A549 (cell line): Measurements from ENCODE around the gene PHGDH.

ENCODE experiments used
- CHD2 ChIP-seq: fragments of 150-350 bp; IDR thresholded peaks from 2 replicates; pipeline ENCODE4 v1.6.1; 2014; ENCODE audit warnings: low read length; ENCODE audit not compliant: partially characterized antibody
- EP300 ChIP-seq, 2 experiments: fragments of >200 bp; sonication (Bioruptor Twin); formaldehyde crosslinking; IDR thresholded peaks; 2 replicates in 1 of 2; 3 replicates in 1 of 2; pipeline ENCODE4 v1.6.1; 2016 to 2017
- ESRRA ChIP-seq: fragments of 150-350 bp; IDR thresholded peaks from 2 replicates; pipeline ENCODE4 v1.6.1; 2014; ENCODE audit warnings: mild to moderate bottlenecking, low read length, borderline replicate concordance
- MAZ ChIP-seq: fragments of 150-350 bp; IDR thresholded peaks from 2 replicates; pipeline ENCODE4 v1.6.1; 2014; ENCODE audit warnings: antibody characterized with exemption, low read depth, low read length, borderline replicate concordance
- POLR2A ChIP-seq: IDR thresholded peaks from 2 replicates; pipeline ENCODE4 v1.6.1; 2012; ENCODE audit warnings: mild to moderate bottlenecking, low read length
- RAD21 ChIP-seq, 2 experiments: fragments of >200 bp in 1 of 2; sonication (Bioruptor Twin) in 1 of 2; formaldehyde crosslinking in 1 of 2; IDR thresholded peaks in 1 of 2; conservative IDR thresholded peaks in 1 of 2; 2 replicates in 1 of 2; 3 replicates in 1 of 2; pipeline ENCODE4 v1.6.1; 2012 to 2018; ENCODE audit warnings: inconsistent platforms in 1 of 2
- TP53 ChIP-seq: fragments of 250-450 bp; sonication (Bioruptor Pico); IDR thresholded peaks from 2 replicates; pipeline ENCODE4 v1.5.0; 2021; ENCODE audit warnings: mild to moderate bottlenecking, moderate library complexity
- ZFP36 ChIP-seq: fragments of 450-650 bp; IDR thresholded peaks from 2 replicates; pipeline ENCODE4 v1.6.1; 2014; ENCODE audit warnings: borderline replicate concordance; ENCODE audit not compliant: partially characterized antibody
- TF ChIP-seq, protein P1 (sequence below): fragments of >200 bp; sonication (Bioruptor Twin); formaldehyde crosslinking; IDR thresholded peaks from 3 replicates; pipeline ENCODE4 v1.5.1; 2016
- TF ChIP-seq, protein P2 (sequence below): fragments of 250-450 bp; sonication (Bioruptor Pico); IDR thresholded peaks from 2 replicates; pipeline ENCODE4 v1.5.0; 2021; ENCODE audit warnings: mild to moderate bottlenecking, moderate library complexity, borderline replicate concordance
- TF ChIP-seq, protein P3 (sequence below): fragments of >200 bp; sonication (Bioruptor Twin); formaldehyde crosslinking; IDR thresholded peaks from 3 replicates; pipeline ENCODE4 v1.6.1; 2016
- TF ChIP-seq, protein P4 (sequence below): IDR thresholded peaks from 2 replicates; pipeline ENCODE4 v1.6.1; 2012; ENCODE audit warnings: low read depth, borderline replicate concordance

DNA sequence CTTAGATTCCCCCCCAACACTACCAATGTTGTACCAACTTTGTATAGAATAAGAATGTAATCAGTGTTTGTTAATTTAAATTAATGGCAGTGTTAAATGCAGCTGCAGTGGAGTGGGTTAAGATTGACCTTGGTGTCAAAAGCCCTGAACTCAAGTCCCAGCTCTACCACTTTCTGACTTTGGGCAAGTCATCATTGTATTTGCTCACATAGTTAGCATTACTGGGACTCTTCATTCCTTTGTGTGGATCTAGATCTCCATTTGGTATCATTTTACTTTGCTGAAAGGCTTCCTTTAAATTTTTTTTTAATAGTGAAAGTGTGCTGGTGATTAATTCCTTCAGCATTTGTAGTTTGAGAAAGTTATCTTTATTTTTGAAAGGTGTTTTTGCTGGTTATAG is 22.2 kb upstream of the PHGDH start:
- no peak for TF ChIP-seq POLR2A
- TF ChIP-seq CHD2: no peak
- TF ChIP-seq, protein P1, sequence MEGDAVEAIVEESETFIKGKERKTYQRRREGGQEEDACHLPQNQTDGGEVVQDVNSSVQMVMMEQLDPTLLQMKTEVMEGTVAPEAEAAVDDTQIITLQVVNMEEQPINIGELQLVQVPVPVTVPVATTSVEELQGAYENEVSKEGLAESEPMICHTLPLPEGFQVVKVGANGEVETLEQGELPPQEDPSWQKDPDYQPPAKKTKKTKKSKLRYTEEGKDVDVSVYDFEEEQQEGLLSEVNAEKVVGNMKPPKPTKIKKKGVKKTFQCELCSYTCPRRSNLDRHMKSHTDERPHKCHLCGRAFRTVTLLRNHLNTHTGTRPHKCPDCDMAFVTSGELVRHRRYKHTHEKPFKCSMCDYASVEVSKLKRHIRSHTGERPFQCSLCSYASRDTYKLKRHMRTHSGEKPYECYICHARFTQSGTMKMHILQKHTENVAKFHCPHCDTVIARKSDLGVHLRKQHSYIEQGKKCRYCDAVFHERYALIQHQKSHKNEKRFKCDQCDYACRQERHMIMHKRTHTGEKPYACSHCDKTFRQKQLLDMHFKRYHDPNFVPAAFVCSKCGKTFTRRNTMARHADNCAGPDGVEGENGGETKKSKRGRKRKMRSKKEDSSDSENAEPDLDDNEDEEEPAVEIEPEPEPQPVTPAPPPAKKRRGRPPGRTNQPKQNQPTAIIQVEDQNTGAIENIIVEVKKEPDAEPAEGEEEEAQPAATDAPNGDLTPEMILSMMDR: no peak
- TF ChIP-seq, protein P2, sequence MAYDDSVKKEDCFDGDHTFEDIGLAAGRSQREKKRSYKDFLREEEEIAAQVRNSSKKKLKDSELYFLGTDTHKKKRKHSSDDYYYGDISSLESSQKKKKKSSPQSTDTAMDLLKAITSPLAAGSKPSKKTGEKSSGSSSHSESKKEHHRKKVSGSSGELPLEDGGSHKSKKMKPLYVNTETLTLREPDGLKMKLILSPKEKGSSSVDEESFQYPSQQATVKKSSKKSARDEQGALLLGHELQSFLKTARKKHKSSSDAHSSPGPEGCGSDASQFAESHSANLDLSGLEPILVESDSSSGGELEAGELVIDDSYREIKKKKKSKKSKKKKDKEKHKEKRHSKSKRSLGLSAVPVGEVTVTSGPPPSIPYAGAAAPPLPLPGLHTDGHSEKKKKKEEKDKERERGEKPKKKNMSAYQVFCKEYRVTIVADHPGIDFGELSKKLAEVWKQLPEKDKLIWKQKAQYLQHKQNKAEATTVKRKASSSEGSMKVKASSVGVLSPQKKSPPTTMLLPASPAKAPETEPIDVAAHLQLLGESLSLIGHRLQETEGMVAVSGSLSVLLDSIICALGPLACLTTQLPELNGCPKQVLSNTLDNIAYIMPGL: no peak
- TF ChIP-seq, protein P3, sequence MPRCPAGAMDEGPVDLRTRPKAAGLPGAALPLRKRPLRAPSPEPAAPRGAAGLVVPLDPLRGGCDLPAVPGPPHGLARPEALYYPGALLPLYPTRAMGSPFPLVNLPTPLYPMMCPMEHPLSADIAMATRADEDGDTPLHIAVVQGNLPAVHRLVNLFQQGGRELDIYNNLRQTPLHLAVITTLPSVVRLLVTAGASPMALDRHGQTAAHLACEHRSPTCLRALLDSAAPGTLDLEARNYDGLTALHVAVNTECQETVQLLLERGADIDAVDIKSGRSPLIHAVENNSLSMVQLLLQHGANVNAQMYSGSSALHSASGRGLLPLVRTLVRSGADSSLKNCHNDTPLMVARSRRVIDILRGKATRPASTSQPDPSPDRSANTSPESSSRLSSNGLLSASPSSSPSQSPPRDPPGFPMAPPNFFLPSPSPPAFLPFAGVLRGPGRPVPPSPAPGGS: no peak
- TF ChIP-seq ESRRA: no peak
- TF ChIP-seq TP53 (CRISPR knock-in tag): no peak
- TF ChIP-seq RAD21 (conservative IDR thresholded peaks at IDR 0.05 in 1 of 2, IDR thresholded peaks at IDR 0.05 in 1 of 2): no peak
- TF ChIP-seq, protein P4, sequence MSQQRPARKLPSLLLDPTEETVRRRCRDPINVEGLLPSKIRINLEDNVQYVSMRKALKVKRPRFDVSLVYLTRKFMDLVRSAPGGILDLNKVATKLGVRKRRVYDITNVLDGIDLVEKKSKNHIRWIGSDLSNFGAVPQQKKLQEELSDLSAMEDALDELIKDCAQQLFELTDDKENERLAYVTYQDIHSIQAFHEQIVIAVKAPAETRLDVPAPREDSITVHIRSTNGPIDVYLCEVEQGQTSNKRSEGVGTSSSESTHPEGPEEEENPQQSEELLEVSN: no peak
- TF ChIP-seq EP300 (IDR thresholded peaks at IDR 0.05): no peak
- no peak for TF ChIP-seq ZFP36
- no peak for TF ChIP-seq MAZ
